NCI-H128 (cell line): ENCODE results near the gene CLEC3A.
"Not testable (repeated sequence)": the region's sequence is repeated elsewhere in the genome, so short reads cannot be mapped to it uniquely, and the experiment has no call there.

ENCODE experiments used
- DNase-seq: peaks from one replicate; lab custom pipeline; 2025; ENCODE audit not compliant: unreplicated experiment; lab: John Stamatoyannopoulos, UW

The CLEC3A gene, protein sequence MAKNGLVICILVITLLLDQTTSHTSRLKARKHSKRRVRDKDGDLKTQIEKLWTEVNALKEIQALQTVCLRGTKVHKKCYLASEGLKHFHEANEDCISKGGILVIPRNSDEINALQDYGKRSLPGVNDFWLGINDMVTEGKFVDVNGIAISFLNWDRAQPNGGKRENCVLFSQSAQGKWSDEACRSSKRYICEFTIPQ

GRCh38 chr16:78022347-78023060, at the start of gene CLEC3A:
Gene CLEC3A, plus strand, starts transcription at chr16:78022548. Its CDS starts 79 bp downstream, at chr16:78022627.
- no peak for DNase-seq

- DNase-seq: no peak
Observed at GRCh38 chr16:77974883-77975282, 47.5 kb upstream of the CLEC3A start.

DNA sequence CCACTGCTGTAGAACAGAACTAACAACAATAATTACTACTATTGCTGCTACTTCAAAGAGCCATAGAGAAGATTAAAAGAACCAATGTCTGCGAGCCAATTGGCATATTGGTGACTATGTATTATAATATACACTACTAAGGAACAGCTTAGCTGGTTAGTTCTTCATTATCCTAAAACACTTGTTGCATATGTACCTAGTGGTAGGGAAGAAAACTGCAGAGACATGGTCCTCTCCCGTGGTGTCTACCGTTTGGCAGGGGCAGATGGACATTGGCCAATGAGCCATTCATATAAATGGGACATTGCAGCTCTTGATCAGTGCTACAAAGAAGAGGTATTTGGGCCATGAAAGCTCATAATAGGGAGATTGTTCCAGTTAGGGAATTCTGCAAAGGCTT, 46.4 kb upstream of the CLEC3A start:
- DNase-seq: no peak

GRCh38 chr16:77977339-77977738, 45.0 kb upstream of the CLEC3A start:
- DNase-seq: no peak

GRCh38 chr16:77985111-77985510, 37.2 kb upstream of the CLEC3A start:
- DNase-seq: no peak

- no peak for DNase-seq
Observed at GRCh38 chr16:77986011-77986740, 36.2 kb upstream of the CLEC3A start.

GRCh38 chr16:77987810-77988209, 34.5 kb upstream of the CLEC3A start:
- DNase-seq: no peak

DNA sequence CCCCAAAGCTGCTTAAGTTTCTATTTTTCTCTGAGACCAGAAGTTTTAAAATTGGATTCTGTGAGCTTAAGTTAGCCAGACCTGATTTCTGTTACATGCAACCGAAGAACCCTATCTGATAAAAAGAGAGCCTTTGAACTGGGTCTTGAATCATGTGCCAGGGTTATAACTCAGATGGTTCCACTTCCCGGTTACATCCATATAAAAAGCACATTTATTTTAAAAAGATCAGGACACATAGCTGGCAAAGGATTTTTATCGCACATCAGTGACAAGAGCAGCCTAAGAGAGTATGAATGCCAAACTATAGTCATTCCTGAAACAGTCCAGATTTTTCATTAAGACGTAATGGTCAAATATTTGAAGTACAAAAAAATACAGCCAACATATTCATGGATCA, 32.5 kb upstream of the CLEC3A start:
- no peak for DNase-seq

- DNase-seq: no peak
Observed at GRCh38 chr16:77991701-77992100, 30.6 kb upstream of the CLEC3A start.

DNA sequence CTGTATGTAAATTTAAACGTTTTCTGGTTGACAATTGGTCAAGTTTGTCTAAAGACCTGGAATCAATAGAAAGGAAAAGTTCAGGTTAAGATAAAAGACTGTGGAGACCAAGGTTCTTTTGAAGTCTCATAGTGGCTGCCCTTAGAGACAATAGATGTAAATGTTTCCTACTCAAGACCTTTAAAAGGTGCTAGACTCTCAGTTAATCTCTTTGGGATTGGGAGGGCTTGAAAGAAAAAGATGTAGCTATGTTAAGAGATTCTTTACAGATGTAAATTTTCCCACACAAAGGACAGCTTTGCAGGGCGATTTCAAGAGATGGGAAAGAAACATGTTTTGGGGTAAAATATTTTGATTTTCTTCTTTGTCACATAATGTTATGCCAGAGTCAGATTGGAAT, 30.0 kb upstream of the CLEC3A start:
- DNase-seq: not testable (repeated sequence)

DNA sequence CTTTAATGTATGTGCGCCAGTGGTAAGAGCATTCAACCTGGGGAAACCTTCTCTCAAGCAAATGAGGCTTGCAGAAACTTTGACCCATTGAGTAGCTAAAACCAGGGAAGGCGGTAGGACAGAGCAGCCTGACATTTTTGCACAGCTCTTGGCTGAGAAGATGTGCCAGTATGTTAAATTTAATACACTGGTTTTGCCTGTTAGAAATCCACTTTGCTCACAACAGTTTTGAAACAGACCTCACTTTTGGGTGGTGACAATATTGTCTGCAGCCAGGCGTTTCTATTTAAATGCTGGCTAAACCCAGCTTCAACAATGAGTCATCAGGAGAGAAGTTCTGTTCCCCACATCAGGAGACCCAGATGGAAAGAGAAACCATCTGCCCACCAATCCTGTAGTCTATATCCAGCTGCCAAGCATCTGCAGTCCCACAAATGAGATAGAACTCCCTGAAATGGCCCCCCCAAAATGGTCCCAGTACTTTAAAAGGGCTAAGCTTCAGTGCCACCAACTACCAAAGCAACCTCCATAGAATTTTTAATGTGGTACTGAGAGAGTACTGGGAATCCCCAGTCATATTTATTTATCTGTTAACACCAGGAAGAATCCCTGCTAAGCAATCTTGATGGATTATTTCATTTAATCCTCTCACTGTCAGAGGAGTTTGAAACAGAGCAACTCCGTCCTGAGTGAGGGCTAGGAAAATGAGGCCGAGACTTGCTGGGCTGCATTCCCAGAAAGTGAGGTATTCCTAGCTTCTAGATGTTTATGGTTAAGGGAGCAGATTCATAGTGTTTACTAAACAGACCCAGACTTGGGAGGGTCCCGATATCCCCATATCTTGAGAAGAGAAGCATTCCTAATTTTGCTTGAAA, 29.0 kb upstream of the CLEC3A start:
- DNase-seq: no peak

GRCh38 chr16:77995843-77996455, 26.4 kb upstream of the CLEC3A start:
- no peak for DNase-seq

DNA sequence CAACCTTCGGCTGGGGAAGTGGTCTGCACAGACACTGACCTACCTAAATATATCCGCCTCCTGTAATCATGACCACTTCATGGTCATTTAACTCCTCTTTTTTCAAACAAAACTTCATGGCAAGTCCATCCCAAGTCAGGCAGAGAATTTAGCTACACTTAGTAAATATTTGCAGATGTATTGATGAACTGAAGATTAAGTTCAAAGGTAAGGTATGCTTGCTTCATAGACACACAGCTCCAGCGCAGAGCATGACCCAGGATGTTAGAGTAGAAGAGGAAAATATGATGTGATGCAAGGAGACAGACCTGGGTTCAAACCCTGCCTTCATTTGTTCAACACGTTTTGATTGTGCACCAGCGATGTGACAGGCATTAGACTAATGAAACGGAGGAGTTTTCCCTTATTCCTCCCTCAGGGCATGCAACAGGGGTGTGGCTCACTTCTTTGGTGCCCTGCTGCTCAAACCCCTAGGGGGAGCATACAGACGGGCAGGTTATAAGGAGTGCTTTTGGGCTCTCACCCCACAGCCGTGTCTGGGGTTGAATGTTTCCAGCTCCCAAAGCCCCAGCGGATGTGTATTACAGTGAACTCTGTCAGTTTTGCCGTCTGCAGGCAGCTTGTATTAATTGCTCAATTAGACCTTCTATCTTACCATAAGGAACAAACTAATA, 23.9 kb upstream of the CLEC3A start:
- DNase-seq: no peak

- no peak for DNase-seq
Observed at GRCh38 chr16:78001451-78002025, 20.8 kb upstream of the CLEC3A start.

GRCh38 chr16:78002915-78003538, 19.3 kb upstream of the CLEC3A start:
- DNase-seq: peak; percentile 35

DNA sequence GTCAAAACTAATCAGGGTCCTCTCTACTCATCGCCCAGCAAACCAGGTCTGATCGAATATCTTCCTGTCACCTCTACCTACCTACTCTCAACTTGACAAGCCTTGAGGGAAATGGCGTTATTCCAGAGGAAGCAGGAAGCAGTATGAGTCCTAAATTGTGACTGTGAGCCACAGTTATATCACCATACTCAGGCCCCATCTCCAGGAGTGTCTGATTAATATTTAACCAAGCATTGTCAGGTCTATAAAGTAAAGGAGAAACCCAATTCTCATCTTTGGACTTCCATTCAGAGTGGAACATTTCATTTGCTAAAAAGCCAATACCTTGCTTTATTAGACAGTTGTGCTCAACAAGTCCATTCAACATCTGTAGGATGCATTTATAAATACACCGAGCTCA, 17.8 kb upstream of the CLEC3A start:
- DNase-seq: no peak

DNA sequence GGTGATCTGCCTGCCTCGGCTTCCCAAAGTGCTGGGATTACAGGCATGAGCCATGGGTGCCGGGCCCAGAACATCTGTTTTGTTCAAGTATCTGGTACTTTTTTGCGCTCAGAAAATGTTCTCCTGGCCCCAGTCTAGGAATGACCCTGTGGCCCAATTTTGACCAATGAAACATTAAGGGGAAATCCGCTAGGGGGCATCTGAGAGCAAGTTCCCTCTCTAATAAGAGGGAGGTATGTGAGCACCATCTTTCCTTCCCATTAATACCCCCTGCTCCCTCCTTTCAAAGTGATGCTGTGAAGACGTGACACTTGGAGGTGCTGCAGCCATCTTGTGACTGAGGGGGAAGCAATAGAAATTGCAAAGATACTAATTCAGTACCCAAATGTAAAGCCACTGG, 16.5 kb upstream of the CLEC3A start:
- DNase-seq: no peak

DNA sequence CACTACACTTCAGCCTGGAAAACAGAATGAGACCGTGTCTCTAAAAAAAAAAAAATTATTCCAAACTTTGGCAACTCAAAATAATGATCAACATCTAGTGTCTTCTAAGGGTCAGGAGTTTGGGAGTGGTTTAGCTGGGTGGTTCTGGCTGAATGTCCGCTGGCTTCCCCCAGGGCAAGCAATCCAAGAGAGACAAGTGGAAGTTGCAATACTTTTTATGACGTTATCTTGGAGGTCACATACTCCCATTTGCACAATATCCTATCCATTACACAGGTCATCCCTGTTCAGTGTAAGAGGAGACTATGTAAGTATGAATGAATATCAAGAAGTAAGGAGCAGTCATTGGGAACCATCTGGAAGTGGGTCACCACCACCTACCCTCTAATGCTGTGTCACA, 15.2 kb upstream of the CLEC3A start:
- DNase-seq: no peak

- no peak for DNase-seq
Observed at GRCh38 chr16:78024159-78024558, 1.8 kb downstream of the CLEC3A start.
